Progenitor cell of endocrine pancreas (in vitro differentiated cells): ENCODE measurements around the gene NUDT3. TPM values are rescaled to one million over a fixed set of nuclear protein-coding genes. Genes with fewer than 3 reads are reported as not detected.
"Not testable (repeated sequence)": the region's sequence is repeated elsewhere in the genome, so short reads cannot be mapped to it uniquely, and the experiment has no call there.

Experiments
- DNase-seq: peaks from one replicate; pipeline ENCODE4 v3.0.0; 2021; ENCODE audit warnings: low spot score; ENCODE audit not compliant: unreplicated experiment
- H3K27ac Mint-ChIP-seq: 2 replicates; pipeline ENCODE4 v1.8.0; 2021; ENCODE audit warnings: mild to moderate bottlenecking, moderate library complexity, mixed read lengths
- H3K27me3 Mint-ChIP-seq: 2 replicates; pipeline ENCODE4 v1.8.0; 2021; ENCODE audit warnings: mixed read lengths
- H3K36me3 Mint-ChIP-seq: 2 replicates; pipeline ENCODE4 v1.8.0; 2022; ENCODE audit warnings: mixed read lengths; ENCODE audit not compliant: insufficient read depth
- H3K4me1 Mint-ChIP-seq: 2 replicates; pipeline ENCODE4 v1.8.0; 2021; ENCODE audit warnings: low read depth, mixed read lengths
- H3K4me3 Mint-ChIP-seq: 2 replicates; pipeline ENCODE4 v1.8.0; 2021; ENCODE audit warnings: low read depth, mild to moderate bottlenecking, moderate library complexity, mixed read lengths
- H3K9me3 Mint-ChIP-seq: 2 replicates; pipeline ENCODE4 v1.8.0; 2021; ENCODE audit warnings: low read depth, mixed read lengths
- total RNA-seq: library from RNA; stranded (reverse); gene quantifications from 2 replicates; pipeline ENCODE4 v1.2.1, GENCODE V29; 2021
- TF ChIP-seq, protein P1 (sequence below): fragments of 200-600 bp; sonication (generic); IDR thresholded peaks from one replicate; pipeline ENCODE4 v1.5.0; 2021; ENCODE audit warnings: antibody characterized with exemption, mild to moderate bottlenecking; ENCODE audit not compliant: unreplicated experiment

NUDT3 gene
- total RNA-seq, 1 donor from 2014 or later = 20.6 TPM

DNA sequence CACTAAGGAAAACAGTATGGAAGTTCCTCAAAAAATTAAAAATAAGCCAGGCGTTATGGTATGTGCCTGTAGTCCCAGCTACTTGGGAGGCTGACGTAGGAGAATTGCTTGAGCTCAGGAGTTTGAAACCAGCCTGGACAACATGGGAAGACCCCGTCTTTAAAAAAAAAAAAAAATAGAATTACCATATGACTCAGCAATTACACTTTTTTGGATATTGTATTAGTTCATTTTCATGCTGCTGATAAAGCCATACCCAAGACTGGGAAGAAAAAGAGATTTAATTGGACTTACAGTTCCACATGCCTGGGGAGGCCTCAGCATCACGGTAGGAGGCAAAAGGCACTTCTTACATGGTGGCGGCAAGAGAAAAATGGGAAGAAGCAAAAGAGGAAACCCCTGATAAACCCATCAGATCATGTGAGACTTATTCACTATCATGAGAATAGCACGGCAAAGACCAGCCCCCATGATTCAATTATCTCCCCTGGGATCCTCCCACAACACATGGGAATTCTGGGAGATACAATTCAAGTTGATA, 132.9 kb downstream of the NUDT3 start:
- H3K36me3 Mint-ChIP-seq = peaks cover 7% of the 10 kb centered on the region
- no peaks in the 10 kb centered on the region for H3K4me1 Mint-ChIP-seq
- no peaks in the 10 kb centered on the region for H3K27me3 Mint-ChIP-seq
- H3K4me3 Mint-ChIP-seq = no peak overlapping the region
- DNase-seq = no peak
- no peak overlapping the region for H3K27ac Mint-ChIP-seq
- H3K9me3 Mint-ChIP-seq = peaks cover 11% of the 10 kb centered on the region
- TF ChIP-seq, protein P1, sequence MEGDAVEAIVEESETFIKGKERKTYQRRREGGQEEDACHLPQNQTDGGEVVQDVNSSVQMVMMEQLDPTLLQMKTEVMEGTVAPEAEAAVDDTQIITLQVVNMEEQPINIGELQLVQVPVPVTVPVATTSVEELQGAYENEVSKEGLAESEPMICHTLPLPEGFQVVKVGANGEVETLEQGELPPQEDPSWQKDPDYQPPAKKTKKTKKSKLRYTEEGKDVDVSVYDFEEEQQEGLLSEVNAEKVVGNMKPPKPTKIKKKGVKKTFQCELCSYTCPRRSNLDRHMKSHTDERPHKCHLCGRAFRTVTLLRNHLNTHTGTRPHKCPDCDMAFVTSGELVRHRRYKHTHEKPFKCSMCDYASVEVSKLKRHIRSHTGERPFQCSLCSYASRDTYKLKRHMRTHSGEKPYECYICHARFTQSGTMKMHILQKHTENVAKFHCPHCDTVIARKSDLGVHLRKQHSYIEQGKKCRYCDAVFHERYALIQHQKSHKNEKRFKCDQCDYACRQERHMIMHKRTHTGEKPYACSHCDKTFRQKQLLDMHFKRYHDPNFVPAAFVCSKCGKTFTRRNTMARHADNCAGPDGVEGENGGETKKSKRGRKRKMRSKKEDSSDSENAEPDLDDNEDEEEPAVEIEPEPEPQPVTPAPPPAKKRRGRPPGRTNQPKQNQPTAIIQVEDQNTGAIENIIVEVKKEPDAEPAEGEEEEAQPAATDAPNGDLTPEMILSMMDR = no peak

DNA sequence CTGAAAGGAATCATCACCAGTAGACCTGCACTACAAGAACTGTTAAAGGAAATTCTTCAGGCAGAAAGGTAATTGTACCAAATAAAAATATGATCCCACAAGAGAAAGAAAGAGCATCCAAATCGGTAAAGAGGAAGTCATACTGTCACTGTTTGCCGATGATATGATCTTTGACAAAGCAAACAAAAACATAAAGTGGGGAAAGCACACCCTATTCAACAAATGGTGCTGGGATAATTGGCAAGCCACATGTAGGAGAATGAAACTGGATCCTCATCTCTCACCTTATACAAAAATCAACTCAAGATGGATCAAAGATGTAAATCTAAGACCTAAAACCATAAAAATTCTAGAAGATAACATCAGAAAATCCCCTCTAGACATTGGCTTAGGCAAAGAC, 140.1 kb downstream of the NUDT3 start:
- H3K4me3 Mint-ChIP-seq, DNase-seq, H3K9me3 Mint-ChIP-seq, H3K36me3 Mint-ChIP-seq, H3K27ac Mint-ChIP-seq, H3K27me3 Mint-ChIP-seq, H3K4me1 Mint-ChIP-seq: not testable (repeated sequence)

- H3K4me3 Mint-ChIP-seq = peak overlapping the region; percentile 84
- peaks cover 4% of the 10 kb centered on the region for H3K36me3 Mint-ChIP-seq
- no peaks in the 10 kb centered on the region for H3K27me3 Mint-ChIP-seq
- H3K4me1 Mint-ChIP-seq = peaks cover 2% of the 10 kb centered on the region
- peak overlapping the region; percentile 93 for H3K27ac Mint-ChIP-seq
- TF ChIP-seq, protein P1 = no peak
- H3K9me3 Mint-ChIP-seq = no peaks in the 10 kb centered on the region
- DNase-seq = no peak
Measured at GRCh38 chr6:34249469-34250261, 142.8 kb downstream of the NUDT3 start.

DNA sequence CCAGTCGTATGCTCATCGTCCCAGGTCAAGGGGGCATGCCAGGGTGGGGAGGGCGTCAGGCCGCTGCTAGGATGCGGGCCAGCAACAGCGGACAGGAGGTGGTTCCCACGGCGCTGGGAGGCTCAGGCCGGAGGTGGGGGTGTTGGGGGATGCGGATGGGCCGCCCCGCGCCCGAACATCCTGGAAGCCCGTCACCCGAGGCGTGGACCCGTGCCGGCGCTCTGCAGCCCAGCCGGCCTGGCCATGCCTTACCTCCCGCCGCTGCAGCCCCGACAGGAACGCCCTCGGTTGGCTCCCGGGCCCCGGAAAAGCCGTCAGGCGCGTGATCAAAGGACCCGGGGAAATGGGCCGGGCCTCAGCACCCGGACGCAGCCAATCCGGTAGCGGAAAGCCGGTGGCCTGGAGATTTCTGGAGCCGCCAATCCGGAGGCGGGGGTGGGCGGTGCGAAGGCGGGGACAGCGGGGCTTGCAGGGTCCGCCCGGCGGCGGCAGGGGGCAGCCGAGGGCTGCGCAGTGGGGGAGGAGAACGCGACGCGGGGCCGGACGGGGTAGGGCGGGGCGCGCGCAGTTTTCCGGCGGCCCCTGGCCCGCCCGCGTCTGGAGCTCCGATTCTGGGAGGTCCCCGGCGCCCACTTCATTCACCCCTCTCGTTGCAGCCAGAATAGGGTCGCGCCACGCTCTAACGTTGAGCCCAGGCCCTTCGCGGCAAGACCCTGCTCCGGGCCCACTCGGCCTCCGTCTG, 143.6 kb downstream of the NUDT3 start, which contains the start of gene SMIM29:
Gene SMIM29, minus strand, starts transcription at position 280 of the 742 bp plus-strand sequence. CDS start 1,215 bp downstream, outside the sequence.
- Mint-ChIP-seq H3K36me3 (peaks cover 4% of the 10 kb centered on the region), H3K27ac (peak within 1 kb of the TSS; percentile 93), H3K9me3 (no peaks in the 10 kb centered on the region), H3K4me3 (peak within 1 kb of the TSS; percentile 84), H3K4me1 (peaks cover 2% of the 10 kb centered on the region), H3K27me3 (no peaks in the 10 kb centered on the region)
- TF ChIP-seq, protein P1 = peak; percentile 86
- DNase-seq = peak; percentile 97

GRCh38 chr6:34248198-34248726, 144.2 kb downstream of the NUDT3 start:
- peak overlapping the region; percentile 81 for H3K27ac Mint-ChIP-seq
- DNase-seq = no peak
- TF ChIP-seq, protein P1 = no peak
- peaks cover 4% of the 10 kb centered on the region for H3K36me3 Mint-ChIP-seq
- peak overlapping the region; percentile 84 for H3K4me3 Mint-ChIP-seq
- H3K27me3 Mint-ChIP-seq = no peaks in the 10 kb centered on the region
- H3K9me3 Mint-ChIP-seq = no peaks in the 10 kb centered on the region
- H3K4me1 Mint-ChIP-seq = peaks cover 2% of the 10 kb centered on the region
